CD14-positive monocyte (primary cell): ENCODE results near the gene ADAMTS18. TPM values are rescaled to one million over a fixed set of nuclear protein-coding genes. Genes with fewer than 3 reads are reported as not detected.
"Not testable (repeated sequence)": the region's sequence is repeated elsewhere in the genome, so short reads cannot be mapped to it uniquely, and the experiment has no call there.

Experiments
- DNase-seq, 3 donors: peaks; one replicate each; pipeline ENCODE4 v3.0.0-alpha.2; 2011 to 2022
- H2AFZ ChIP-seq: 2 replicates; pipeline ENCODE4 v1.6.0; 2012; ENCODE audit warnings: mild to moderate bottlenecking, low read depth, low read length, inconsistent platforms; ENCODE audit not compliant: insufficient read depth, poor library complexity, severe bottlenecking
- H3K27ac ChIP-seq, 2 donors: 1 replicate in 1 of 2; 2 replicates in 1 of 2; pipeline ENCODE4 v1.5.1; 2012 to 2013; ENCODE audit warnings: low read length in 2 of 2, control low read depth in 1 of 2, inconsistent platforms in 1 of 2, low read depth in 1 of 2, mild to moderate bottlenecking in 1 of 2
- H3K27me3 ChIP-seq, 2 donors: one replicate each; pipeline versions ENCODE4 v1.6.0 to v1.6.1; 2011 to 2013; ENCODE audit warnings: low read length in 2 of 2; ENCODE audit not compliant: control insufficient read depth in 2 of 2, insufficient read depth in 2 of 2
- H3K36me3 ChIP-seq, 2 donors: replicated peaks in 1 of 2; 1 replicate in 1 of 2; 2 replicates in 1 of 2; pipeline versions ENCODE4 v1.5.1 to v1.6.1; 2012 to 2013; ENCODE audit warnings: low read length in 2 of 2, control low read depth in 1 of 2, inconsistent platforms in 1 of 2, mild to moderate bottlenecking in 1 of 2; ENCODE audit not compliant: insufficient read depth in 2 of 2, control insufficient read depth in 1 of 2
- H3K4me1 ChIP-seq, 2 donors: 1 replicate in 1 of 2; 2 replicates in 1 of 2; pipeline versions ENCODE4 v1.5.1 to v1.6.1; 2012 to 2013; ENCODE audit warnings: low read length in 2 of 2, control low read depth in 1 of 2, inconsistent platforms in 1 of 2, mild to moderate bottlenecking in 1 of 2, moderate library complexity in 1 of 2; ENCODE audit not compliant: insufficient read depth in 2 of 2, control insufficient read depth in 1 of 2
- H3K4me2 ChIP-seq: replicated peaks from 2 replicates; pipeline ENCODE3; 2012; ENCODE audit warnings: low read length, moderate library complexity, mild to moderate bottlenecking; ENCODE audit not compliant: poor library complexity, severe bottlenecking; ENCODE audit errors: extremely low read depth
- H3K4me3 ChIP-seq, 3 experiments: fragments of 200-600 bp in 1 of 3; sonication (generic) in 1 of 3; replicated peaks in 1 of 3; 1 replicate in 2 of 3; 2 replicates in 1 of 3; pipeline ENCODE4 v1.5.1; 2011 to 2013; ENCODE audit warnings: low read length in 3 of 3, mild to moderate bottlenecking in 3 of 3, control low read depth in 2 of 3, low read depth in 2 of 3, inconsistent platforms in 1 of 3, moderate library complexity in 1 of 3
- H3K79me2 ChIP-seq: 2 replicates; pipeline ENCODE4 v1.6.0; 2012; ENCODE audit warnings: mild to moderate bottlenecking, control low read depth, inconsistent platforms, low read length, moderate library complexity; ENCODE audit not compliant: insufficient read depth
- H3K9ac ChIP-seq: 2 replicates; pipeline ENCODE4 v1.6.0; 2017; ENCODE audit warnings: low read length, mild to moderate bottlenecking; ENCODE audit not compliant: insufficient read depth, poor library complexity, severe bottlenecking
- H3K9me3 ChIP-seq, 2 donors: replicated peaks in 1 of 2; 1 replicate in 1 of 2; 2 replicates in 1 of 2; pipeline versions ENCODE4 v1.5.1 to v1.6.1; 2012 to 2013; ENCODE audit warnings: low read length in 2 of 2, control low read depth in 1 of 2; ENCODE audit not compliant: control insufficient read depth in 1 of 2, insufficient read depth in 1 of 2
- H4K20me1 ChIP-seq: 2 replicates; pipeline ENCODE4 v1.6.0; 2012; ENCODE audit warnings: mild to moderate bottlenecking, low read length, control low read depth, moderate library complexity; ENCODE audit not compliant: insufficient read depth
- H3K27ac Mint-ChIP-seq, 7 donors: one replicate each; pipeline ENCODE4 v1.8.0; 2020; ENCODE audit warnings: mild to moderate bottlenecking in 7 of 7, mixed read lengths in 7 of 7, moderate library complexity in 6 of 7, inconsistent platforms in 2 of 7
- H3K27me3 Mint-ChIP-seq, 3 donors: one replicate each; pipeline ENCODE4 v1.8.0; 2021 to 2022; ENCODE audit warnings: low read depth in 3 of 3, mild to moderate bottlenecking in 3 of 3, mixed read lengths in 3 of 3, moderate library complexity in 3 of 3, inconsistent platforms in 1 of 3
- H3K36me3 Mint-ChIP-seq, 2 donors: one replicate each; pipeline ENCODE4 v1.8.0; 2020; ENCODE audit warnings: mixed read lengths in 2 of 2, inconsistent platforms in 1 of 2, mild to moderate bottlenecking in 1 of 2
- H3K4me1 Mint-ChIP-seq: one replicate; pipeline ENCODE4 v1.8.0; 2020; ENCODE audit warnings: mild to moderate bottlenecking, mixed read lengths
- H3K4me3 Mint-ChIP-seq, 2 donors: one replicate each; pipeline ENCODE4 v1.8.0; 2020; ENCODE audit warnings: mild to moderate bottlenecking in 2 of 2, mixed read lengths in 2 of 2, moderate library complexity in 1 of 2
- H3K9me3 Mint-ChIP-seq, 7 donors: one replicate each; pipeline ENCODE4 v1.8.0; 2020 to 2022; ENCODE audit warnings: mixed read lengths in 7 of 7, mild to moderate bottlenecking in 6 of 7, moderate library complexity in 6 of 7, inconsistent platforms in 2 of 7
- WGBS: methylation state at CpG from one replicate; pipeline ENCODE4 v1.1.5; 2013; ENCODE audit warnings: missing lambda C conversion rate; ENCODE audit not compliant: insufficient coverage; 5-methylcytosine and 5-hydroxymethylcytosine counted together
- intact Hi-C, 2 donors: fragments of 100-400 bp; cut with micrococcal nuclease; formaldehyde crosslinking; loops; one replicate each; pipeline versions ENCODE4 v1.15.0 to v1.15.1; 2023
- polyA plus RNA-seq, 3 donors: library from polyadenylated mRNA; depleted of rRNA in 1 of 3; unstranded in 2 of 3; stranded (reverse) in 1 of 3; fragments of 300-500 nt in 2 of 3; fragments of >200 nt in 1 of 3; fragmentation: Illumina TruSeq in 2 of 3; gene quantifications; 1 replicate in 2 of 3; 2 replicates in 1 of 3; pipeline ENCODE4 v1.2.3, GENCODE V29; 2012 to 2021
- TF ChIP-seq, protein P1 (sequence below): fragments of 200-600 bp; IDR thresholded peaks from one replicate; pipeline ENCODE4 v1.8.0; 2022; ENCODE audit warnings: antibody characterized with exemption, mild to moderate bottlenecking

The ADAMTS18 gene
- polyA plus RNA-seq, 3 donors, result not detected

DNA sequence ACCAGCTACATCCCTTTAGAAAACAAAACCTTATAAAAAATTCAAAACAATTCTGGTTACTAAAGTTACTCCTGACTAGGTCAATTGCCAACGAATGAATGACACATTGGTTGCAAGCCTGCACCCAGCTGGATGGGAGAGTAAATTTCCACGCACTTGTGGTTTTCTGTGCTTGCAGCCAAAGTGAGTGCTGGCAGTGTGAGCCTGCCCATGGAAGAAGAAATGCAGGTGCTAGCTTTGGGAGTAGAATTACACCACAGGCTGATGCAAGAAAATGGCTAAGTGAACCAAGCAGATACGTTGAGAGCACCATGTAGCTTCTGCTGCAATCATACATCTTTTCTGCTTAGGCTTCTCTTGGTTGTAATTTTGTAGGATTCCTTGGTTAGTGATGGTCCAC lies 161.0 kb downstream of the ADAMTS18 start:
- Histone ChIP-seq H3K9me3 (peaks cover 0 to 13% of the 10 kb centered on the region in 2 donors), H2AFZ (no peak overlapping the region), H3K36me3 (no peaks in the 10 kb centered on the region), H3K27ac (no peak overlapping the region), H4K20me1 (no peaks in the 10 kb centered on the region), H3K27me3 (no peaks in the 10 kb centered on the region), H3K4me2 (no peak overlapping the region), H3K4me3 (no peak overlapping the region), H3K4me1 (no peaks in the 10 kb centered on the region), H3K79me2 (no peaks in the 10 kb centered on the region), H3K9ac (no peak overlapping the region)
- Mint-ChIP-seq H3K36me3 (no peaks in the 10 kb centered on the region), H3K4me1 (no peaks in the 10 kb centered on the region), H3K9me3 (peaks cover 0 to 5% (median 4%) of the 10 kb centered on the region in 7 donors), H3K4me3 (no peak overlapping the region), H3K27ac (peak overlapping the region in 1 of 7 donors; percentile 57), H3K27me3 (no peaks in the 10 kb centered on the region)
- 83% methylated on average over 3 of the region's 3 CpGs for WGBS
- no peak for DNase-seq
- intact Hi-C loops, result no loop called here
- TF ChIP-seq, protein P1, sequence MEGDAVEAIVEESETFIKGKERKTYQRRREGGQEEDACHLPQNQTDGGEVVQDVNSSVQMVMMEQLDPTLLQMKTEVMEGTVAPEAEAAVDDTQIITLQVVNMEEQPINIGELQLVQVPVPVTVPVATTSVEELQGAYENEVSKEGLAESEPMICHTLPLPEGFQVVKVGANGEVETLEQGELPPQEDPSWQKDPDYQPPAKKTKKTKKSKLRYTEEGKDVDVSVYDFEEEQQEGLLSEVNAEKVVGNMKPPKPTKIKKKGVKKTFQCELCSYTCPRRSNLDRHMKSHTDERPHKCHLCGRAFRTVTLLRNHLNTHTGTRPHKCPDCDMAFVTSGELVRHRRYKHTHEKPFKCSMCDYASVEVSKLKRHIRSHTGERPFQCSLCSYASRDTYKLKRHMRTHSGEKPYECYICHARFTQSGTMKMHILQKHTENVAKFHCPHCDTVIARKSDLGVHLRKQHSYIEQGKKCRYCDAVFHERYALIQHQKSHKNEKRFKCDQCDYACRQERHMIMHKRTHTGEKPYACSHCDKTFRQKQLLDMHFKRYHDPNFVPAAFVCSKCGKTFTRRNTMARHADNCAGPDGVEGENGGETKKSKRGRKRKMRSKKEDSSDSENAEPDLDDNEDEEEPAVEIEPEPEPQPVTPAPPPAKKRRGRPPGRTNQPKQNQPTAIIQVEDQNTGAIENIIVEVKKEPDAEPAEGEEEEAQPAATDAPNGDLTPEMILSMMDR, result no peak

DNA sequence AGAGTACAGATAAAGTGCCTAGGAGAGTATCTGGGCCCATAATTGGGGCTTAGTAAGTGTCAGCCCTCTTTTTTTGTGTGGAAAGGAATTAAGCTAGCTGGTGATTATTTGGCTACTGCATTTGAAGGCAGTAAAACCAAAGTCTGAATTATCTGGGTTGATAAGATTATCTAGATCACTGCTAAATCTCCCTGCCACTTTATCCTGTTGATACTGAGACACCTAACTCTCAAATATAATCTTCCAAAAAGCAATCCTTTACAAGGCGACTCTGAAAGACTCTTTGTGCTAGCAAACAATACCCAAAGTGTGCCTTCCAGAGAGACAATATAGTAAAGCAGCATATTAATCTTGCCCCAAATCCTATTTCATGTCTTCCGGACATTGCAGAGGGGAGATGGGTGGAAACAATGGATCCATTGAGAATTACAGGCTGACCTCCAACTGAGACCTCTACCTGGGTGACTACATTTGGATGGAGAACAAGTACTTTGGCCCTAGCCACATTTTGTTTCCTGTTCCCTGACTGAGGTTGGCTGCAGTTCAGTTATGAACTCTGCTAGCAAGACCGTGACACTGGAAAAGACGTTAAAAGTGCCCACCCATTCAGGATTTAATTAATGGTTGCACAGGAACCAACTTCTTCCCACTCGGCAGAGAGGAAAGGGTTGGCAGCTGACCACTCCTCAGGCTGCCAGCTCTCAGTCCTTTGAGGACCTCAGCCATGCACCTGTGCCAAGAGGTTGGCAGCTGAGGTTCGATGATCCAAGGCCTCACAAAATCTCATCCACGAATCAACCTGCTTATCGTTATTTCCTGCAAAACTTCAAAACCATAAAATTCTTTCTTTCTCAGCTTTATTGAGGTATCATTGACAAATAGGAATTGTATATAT lies 163.1 kb downstream of the ADAMTS18 start:
- no peak for DNase-seq
- no peak overlapping the region for H3K27ac ChIP-seq
- no peaks in the 10 kb centered on the region for H3K4me1 ChIP-seq
- intact Hi-C loops, result no loop called here
- Mint-ChIP-seq H3K4me1 (no peaks in the 10 kb centered on the region), H3K4me3 (no peak overlapping the region), H3K36me3 (no peaks in the 10 kb centered on the region), H3K27ac (no peak overlapping the region), H3K9me3 (peaks cover 0 to 7% (median 4%) of the 10 kb centered on the region in 7 donors), H3K27me3 (no peaks in the 10 kb centered on the region)
- H3K9me3 ChIP-seq, result peaks cover 0 to 13% of the 10 kb centered on the region in 2 donors
- no peaks in the 10 kb centered on the region for H3K36me3 ChIP-seq
- no peaks in the 10 kb centered on the region for H3K79me2 ChIP-seq
- H3K27me3 ChIP-seq, result no peaks in the 10 kb centered on the region
- 100% methylated on average over 2 of the region's 8 CpGs for WGBS
- H3K9ac ChIP-seq, result no peak overlapping the region
- H3K4me2 ChIP-seq, result no peak overlapping the region
- no peaks in the 10 kb centered on the region for H4K20me1 ChIP-seq
- H3K4me3 ChIP-seq, result no peak overlapping the region
- no peak overlapping the region for H2AFZ ChIP-seq
- TF ChIP-seq, protein P1, result no peak

DNA sequence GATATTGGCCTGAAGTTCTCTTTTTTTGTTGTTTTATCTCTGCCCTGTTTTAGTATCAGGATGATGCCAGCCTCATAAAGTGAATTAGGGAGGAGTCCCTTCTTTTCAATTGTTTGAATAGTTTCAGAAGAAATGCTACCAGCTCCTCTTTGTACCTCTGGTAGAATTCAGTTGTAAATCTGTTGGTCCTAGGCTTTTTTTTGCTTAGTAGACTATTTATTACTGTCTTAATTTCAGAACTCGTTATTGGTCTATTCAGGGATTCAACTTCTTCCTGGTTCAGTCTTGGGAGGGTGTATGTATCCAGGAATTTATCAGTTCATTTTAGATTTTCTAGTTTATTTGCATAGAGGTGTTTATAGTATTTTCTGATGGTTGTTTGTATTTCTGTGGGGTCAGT lies 168.6 kb downstream of the ADAMTS18 start:
- WGBS, result no CpG with 5 or more reads among the region's 1 CpG
- intact Hi-C loops, H3K9ac ChIP-seq, H3K27ac ChIP-seq, H3K4me2 ChIP-seq, H3K4me1 Mint-ChIP-seq, H3K36me3 Mint-ChIP-seq, DNase-seq, H3K36me3 ChIP-seq, H2AFZ ChIP-seq, H3K4me1 ChIP-seq, H3K79me2 ChIP-seq, H3K4me3 ChIP-seq, H4K20me1 ChIP-seq, H3K27me3 ChIP-seq, H3K27me3 Mint-ChIP-seq, H3K4me3 Mint-ChIP-seq, H3K27ac Mint-ChIP-seq: not testable (repeated sequence)
- peaks cover 0 to 13% of the 10 kb centered on the region in 2 donors for H3K9me3 ChIP-seq
- H3K9me3 Mint-ChIP-seq, result peaks cover 0 to 11% (median 7%) of the 10 kb centered on the region in 7 donors
